Stimulated activated CD4-positive, alpha-beta T cell treated with anti-CD3 and anti-CD28 coated beads, Interleukin-12 subunit alpha, Interleukin-12 subunit beta, amount 100 ng/mL, for 24 hours (primary cell): ENCODE measurements around the gene PFKM.

Experiments used
- DNase-seq, 2 experiments: peaks; one replicate each; pipeline ENCODE4 v3.0.0-alpha.2; 2020; ENCODE audit warnings: low read depth in 2 of 2

PFKM gene

GRCh38 chr12:48157018-48157888, 38.1 kb downstream of the PFKM start, which contains the start of gene ASB8:
TSS of gene ASB8 (minus strand) at chr12:48157515. CDS start at chr12:48153496, 4,019 bp downstream.
- peak; percentile 98 to 99 for DNase-seq

DNA sequence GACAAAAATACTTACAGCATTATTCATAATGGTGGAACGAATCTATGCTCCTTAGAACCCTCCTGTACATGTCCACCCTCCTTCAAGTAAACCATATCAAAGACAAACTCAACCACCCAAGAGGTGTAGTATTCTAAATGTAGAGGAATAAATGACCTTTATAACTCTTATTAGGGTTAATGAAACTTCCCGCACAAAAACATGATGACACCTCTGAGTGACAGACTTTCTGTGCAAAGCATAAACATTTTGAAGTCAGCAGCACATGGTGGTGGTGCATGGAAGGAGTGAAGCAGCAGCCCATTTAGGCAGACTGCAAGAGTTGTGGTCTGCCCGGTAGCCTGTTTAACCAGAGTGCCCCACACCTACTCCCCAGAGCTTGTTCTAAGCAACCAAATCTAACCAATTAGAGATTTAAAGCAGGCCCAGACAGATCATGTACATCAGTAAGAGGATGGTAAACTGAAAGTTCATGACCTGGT, 38.8 kb downstream of the PFKM start:
- no peak for DNase-seq

DNA sequence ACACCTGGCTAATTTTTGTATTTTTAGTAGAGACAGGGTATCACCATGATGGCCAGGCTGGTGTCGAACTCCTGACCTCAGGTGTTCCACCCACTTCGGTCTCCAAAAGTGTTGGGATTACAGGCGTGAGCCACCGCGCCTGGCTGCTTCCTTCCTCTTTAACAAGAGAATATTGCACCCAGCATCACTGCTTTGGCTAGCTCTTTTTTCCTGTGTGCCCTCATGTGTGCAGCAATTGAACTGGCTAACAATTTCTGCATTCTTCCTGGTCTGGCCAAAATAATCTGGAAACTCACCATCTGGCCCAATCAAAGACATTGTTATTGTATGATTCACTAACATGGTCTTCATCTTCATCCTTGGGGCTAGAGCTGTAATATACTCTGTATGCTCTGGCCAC, 40.9 kb downstream of the PFKM start:
- no peak for DNase-seq

DNA sequence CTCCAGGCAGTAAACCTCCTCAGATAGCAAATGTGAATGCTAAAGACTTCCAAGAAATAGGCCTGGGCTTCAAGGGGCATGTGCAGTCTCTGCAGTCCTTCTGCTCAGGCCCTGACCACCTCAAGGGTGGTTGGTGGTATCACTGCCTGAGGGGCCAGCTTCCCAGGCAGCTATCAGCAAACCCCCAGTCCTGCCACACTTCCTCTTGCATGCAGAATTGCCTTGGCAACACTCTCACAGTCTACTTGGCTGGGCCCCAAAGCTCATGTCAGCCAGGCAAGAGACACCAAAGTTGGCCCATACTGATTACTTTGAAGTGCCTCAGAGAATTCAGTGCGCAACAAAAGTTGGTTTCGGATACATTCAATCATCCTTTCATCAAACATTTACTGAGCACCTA, 41.6 kb downstream of the PFKM start:
- no peak for DNase-seq

GRCh38 chr12:48163150-48163747, 44.1 kb downstream of the PFKM start:
- no peak for DNase-seq

- no peak for DNase-seq
Measured at GRCh38 chr12:48164451-48164850, 45.3 kb downstream of the PFKM start.

- no peak for DNase-seq
Measured at GRCh38 chr12:48165089-48165981, 46.2 kb downstream of the PFKM start.

- no peak for DNase-seq
Measured at GRCh38 chr12:48169011-48169410, 49.8 kb downstream of the PFKM start.

DNA sequence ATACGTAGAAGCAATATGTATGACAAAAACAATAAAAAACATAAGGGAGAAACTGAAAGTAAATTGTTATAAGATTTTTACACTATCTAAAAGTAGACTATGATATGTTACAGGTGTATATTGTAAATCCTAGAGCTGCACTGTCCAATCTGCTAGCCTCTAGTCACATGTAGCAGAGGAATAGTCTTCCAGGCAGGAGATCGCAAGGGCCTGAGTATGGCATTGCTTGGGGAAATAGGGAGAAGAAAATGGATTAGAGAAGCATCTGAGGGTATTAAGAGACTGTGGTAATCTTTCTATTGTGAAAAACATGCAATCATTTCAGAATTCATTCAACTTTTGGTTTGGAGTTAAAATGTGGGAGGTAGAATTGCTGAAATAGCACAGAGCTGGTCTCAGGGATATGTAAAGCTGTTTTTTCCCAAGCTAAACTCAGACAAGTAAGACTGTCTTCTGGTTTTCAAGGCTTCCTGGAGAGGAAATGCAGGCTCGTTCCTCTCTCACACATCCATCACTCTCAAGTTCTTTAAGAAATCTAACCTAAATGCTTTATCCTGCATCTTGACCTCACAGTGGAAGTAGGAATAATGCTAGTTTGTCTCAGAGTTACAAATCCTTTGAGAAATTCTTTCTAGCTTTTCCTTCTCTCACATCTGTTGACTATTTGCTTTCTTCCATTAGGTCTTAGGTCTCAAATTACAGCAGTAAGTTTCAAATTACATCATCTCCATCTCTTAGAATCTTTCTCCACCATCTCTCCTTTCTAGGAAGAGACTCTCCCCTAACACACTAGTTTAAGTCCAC, 56.7 kb downstream of the PFKM start:
- DNase-seq: no peak

DNA sequence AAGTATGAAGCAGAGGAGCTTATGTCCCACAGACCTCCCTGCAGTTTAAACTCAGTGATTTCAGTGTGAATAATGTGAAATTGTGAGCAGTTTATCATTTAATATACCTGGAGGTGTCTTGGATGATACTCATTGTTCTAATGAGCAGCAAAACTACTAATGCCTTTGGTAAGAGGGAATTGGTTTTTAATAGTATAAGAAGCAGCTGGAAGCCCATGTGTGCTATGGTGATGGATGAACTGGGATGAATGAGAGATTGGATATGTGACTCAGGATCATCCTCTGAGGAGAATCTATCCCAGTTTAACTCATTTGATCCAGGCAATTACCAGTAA, 57.2 kb downstream of the PFKM start:
- no peak for DNase-seq

GRCh38 chr12:48177982-48178381, 58.8 kb downstream of the PFKM start:
- DNase-seq: no peak

- DNase-seq: no peak
Measured at GRCh38 chr12:48179466-48179865, 60.3 kb downstream of the PFKM start.

- no peak for DNase-seq
Measured at GRCh38 chr12:48180424-48180823, 61.3 kb downstream of the PFKM start.

DNA sequence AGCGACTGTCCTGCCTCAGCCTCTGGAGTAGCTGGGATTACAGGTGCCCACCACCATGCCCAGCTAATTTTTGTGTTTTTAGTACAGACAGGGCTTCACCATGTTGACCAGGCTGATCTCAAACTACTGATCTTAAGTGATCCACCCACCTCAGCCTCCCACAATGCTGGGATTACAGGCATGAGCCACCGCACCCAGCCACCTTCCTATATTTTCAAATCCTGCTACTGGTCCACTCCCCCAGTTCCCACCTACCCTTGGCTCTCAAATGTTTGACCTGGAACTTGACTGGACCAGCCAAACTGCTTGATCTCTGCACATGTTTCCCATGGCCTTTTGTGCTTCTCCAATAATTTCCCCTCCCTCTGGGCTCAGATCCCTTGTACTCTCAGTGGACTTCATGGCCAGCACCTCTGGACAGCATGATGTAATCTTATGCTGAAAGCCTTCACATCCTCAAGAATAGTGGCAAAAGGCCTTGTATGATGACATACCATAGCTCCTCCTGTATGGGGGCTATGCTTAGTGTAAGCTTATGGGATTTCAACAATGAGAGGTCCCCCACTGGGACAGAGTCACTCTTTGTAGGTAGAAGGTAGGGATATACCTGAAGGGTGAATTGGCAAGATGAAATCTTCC, 61.8 kb downstream of the PFKM start:
- DNase-seq: no peak

GRCh38 chr12:48182631-48183030, 63.5 kb downstream of the PFKM start:
- DNase-seq: no peak

GRCh38 chr12:48183091-48183875, 64.1 kb downstream of the PFKM start, which contains the start of gene CCDC184:
TSS of gene CCDC184 (plus strand) at chr12:48183644. CDS start at chr12:48184123, 479 bp downstream.
- DNase-seq: peak; percentile 44 to 54

GRCh38 chr12:48183876-48184548, 64.8 kb downstream of the PFKM start:
- no peak for DNase-seq

DNA sequence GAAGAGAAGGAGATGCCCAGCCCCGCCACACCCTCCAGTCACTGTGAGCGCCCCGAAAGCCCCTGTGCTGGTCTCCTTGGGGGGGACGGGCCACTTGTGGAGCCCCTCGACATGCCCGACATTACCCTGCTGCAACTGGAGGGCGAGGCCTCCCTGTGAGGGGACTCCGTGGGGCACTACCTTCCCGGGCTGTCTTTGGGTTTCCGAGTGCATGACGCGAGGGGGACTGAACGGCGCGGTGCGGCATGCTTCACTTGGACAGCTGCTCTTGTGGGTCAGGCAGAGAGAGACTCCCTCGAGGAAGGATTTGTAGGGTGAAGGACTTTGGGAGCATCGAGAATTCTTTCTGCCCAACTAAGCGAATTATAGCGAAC, 65.4 kb downstream of the PFKM start:
- DNase-seq: no peak

- DNase-seq: no peak
Measured at GRCh38 chr12:48185181-48185919, 66.2 kb downstream of the PFKM start.
